Vagina (tissue), 2 donors: ENCODE measurements around the gene ADARB1.

Source experiments
- CTCF ChIP-seq, 3 experiments: fragments of 450-650 bp in 2 of 3; fragments of 200-600 bp in 1 of 3; sonication (generic) in 1 of 3; IDR thresholded peaks; one replicate each; pipeline ENCODE4 v1.5.1; 2017 to 2019; ENCODE audit warnings: antibody characterized with exemption in 3 of 3, mild to moderate bottlenecking in 2 of 3, moderate library complexity in 2 of 3
- POLR2A ChIP-seq, 2 donors: fragments of 450-650 bp; IDR thresholded peaks; one replicate each; pipeline ENCODE4 v1.6.1; 2017; ENCODE audit warnings: antibody characterized with exemption in 2 of 2, mild to moderate bottlenecking in 2 of 2, moderate library complexity in 2 of 2

GRCh38 chr21:45228656-45229240, 154.4 kb downstream of the ADARB1 start:
- no peak for TF ChIP-seq POLR2A (IDR thresholded peaks at IDR 0.05)
- TF ChIP-seq CTCF (IDR thresholded peaks at IDR 0.05): no peak
